Omental fat pad (tissue), 4 donors: Measurements from ENCODE around the gene OR6K3. TPM values are rescaled to one million over a fixed set of nuclear protein-coding genes. Genes with fewer than 3 reads are reported as not detected.

Experiments
- ATAC-seq: fragments of 150-250 bp; one replicate; pipeline ENCODE4 v1.9.1; 2016; ENCODE audit warnings: mild to moderate bottlenecking, moderate library complexity; ENCODE audit not compliant: low FRiP score
- DNase-seq: peaks from one replicate; pipeline ENCODE4 v3.0.0-alpha.2; 2019; ENCODE audit warnings: low spot score
- CTCF ChIP-seq, 3 donors: fragments of 450-650 bp; IDR thresholded peaks; one replicate each; pipeline ENCODE4 v1.5.1; 2016 to 2017; ENCODE audit warnings: antibody characterized with exemption in 3 of 3, mild to moderate bottlenecking in 3 of 3, moderate library complexity in 2 of 3
- total RNA-seq, 4 donors: library from RNA; depleted of rRNA; stranded (reverse); fragments of >200 nt; gene quantifications; one replicate each; pipeline ENCODE4 v1.1.0, GENCODE V29; 2016

The OR6K3 gene
- total RNA-seq, 4 donors from 2014 or later: not detected

GRCh38 chr1:158674302-158674701 is 46.2 kb downstream of the OR6K3 start:
- DNase-seq (no peak), ATAC-seq (no peak)
- no peak for TF ChIP-seq CTCF (IDR thresholded peaks at IDR 0.05)

Other genes starting within 250 kb of the OR6K3 start
- gene OR10R2, start 248.5 kb downstream of the OR6K3 start, total RNA-seq: not detected
- gene OR6Y1, start 166.3 kb downstream of the OR6K3 start, total RNA-seq: not detected
- gene OR6P1, start 150.1 kb downstream of the OR6K3 start, total RNA-seq: not detected
- not detected for gene OR10X1, start 140.8 kb downstream of the OR6K3 start, total RNA-seq
- gene OR10Z1, start 115.5 kb downstream of the OR6K3 start, total RNA-seq: not detected
- gene SPTA1, start 34.0 kb downstream of the OR6K3 start, total RNA-seq: 1 to 10 TPM in 2 of 4 donors, under 1 TPM in 2; 0.36 to 1.8 (median 0.83) TPM
- gene OR6K2, start 20.1 kb downstream of the OR6K3 start, total RNA-seq: not detected
- gene OR6K6, start 34.0 kb upstream of the OR6K3 start, total RNA-seq: not detected
- not detected for gene OR6N1, start 51.5 kb upstream of the OR6K3 start, total RNA-seq
- gene OR6N2, start 60.5 kb upstream of the OR6K3 start, total RNA-seq: not detected
- 10 to 100 TPM in 2 of 4 donors, 1 to 10 TPM in 2; 7.4 to 27.0 (median 17.9) TPM for gene MNDA, start 110.6 kb upstream of the OR6K3 start, total RNA-seq
- gene PYHIN1, start 210.8 kb upstream of the OR6K3 start, total RNA-seq: 1 to 10 TPM; 2.3 to 7.4 (median 3.9) TPM